Measurements from ENCODE around the gene MIF.
A peak's percentile ranks its signal among the peaks of the same experiment; 100 is the strongest.
"Not testable (repeated sequence)": the region's sequence is repeated elsewhere in the genome, so short reads cannot be mapped to it uniquely, and the experiment has no call there.

MIF gene

DNA sequence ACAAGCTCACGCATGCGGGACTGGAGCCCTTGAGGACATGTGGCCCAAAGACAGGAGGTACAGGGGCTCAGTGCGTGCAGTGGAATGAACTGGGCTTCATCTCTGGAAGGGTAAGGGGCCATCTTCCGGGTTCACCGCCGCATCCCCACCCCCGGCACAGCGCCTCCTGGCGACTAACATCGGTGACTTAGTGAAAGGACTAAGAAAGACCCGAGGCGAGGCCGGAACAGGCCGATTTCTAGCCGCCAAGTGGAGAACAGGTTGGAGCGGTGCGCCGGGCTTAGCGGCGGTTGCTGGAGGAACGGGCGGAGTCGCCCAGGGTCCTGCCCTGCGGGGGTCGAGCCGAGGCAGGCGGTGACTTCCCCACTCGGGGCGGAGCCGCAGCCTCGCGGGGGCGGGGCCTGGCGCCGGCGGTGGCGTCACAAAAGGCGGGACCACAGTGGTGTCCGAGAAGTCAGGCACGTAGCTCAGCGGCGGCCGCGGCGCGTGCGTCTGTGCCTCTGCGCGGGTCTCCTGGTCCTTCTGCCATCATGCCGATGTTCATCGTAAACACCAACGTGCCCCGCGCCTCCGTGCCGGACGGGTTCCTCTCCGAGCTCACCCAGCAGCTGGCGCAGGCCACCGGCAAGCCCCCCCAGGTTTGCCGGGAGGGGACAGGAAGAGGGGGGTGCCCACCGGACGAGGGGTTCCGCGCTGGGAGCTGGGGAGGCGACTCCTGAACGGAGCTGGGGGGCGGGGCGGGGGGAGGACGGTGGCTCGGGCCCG is at the start of gene MIF:
TSS of gene MIF (plus strand) at position 439 of the 765 bp plus-strand sequence. CDS start at position 531, 92 bp downstream.
- peak; percentile 85 for DNase-seq

DNA sequence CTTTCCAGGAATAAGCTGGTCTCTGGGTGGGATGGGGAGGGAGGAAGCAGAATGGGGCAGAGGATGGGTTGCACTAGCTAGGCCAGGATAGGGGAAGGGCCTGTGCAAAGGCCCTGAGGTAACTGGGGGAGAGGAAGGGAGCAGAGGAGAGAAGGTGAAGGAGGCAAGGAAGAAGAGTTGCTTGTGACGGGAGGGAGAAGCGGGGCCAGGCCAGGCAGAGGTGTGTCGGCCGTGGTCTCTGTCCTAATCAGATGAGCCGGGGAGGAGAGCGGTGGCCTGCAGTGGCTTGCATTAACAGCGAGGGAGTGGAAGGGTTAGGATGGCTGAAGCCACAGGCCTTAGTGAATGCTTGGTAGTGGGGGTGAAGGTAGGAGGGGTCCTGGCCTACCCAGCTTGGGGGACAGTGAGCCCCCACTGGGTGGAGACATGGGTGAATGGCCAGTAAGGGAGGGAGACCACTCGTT is 49.4 kb upstream of the MIF start:
- no peak for DNase-seq

DNA sequence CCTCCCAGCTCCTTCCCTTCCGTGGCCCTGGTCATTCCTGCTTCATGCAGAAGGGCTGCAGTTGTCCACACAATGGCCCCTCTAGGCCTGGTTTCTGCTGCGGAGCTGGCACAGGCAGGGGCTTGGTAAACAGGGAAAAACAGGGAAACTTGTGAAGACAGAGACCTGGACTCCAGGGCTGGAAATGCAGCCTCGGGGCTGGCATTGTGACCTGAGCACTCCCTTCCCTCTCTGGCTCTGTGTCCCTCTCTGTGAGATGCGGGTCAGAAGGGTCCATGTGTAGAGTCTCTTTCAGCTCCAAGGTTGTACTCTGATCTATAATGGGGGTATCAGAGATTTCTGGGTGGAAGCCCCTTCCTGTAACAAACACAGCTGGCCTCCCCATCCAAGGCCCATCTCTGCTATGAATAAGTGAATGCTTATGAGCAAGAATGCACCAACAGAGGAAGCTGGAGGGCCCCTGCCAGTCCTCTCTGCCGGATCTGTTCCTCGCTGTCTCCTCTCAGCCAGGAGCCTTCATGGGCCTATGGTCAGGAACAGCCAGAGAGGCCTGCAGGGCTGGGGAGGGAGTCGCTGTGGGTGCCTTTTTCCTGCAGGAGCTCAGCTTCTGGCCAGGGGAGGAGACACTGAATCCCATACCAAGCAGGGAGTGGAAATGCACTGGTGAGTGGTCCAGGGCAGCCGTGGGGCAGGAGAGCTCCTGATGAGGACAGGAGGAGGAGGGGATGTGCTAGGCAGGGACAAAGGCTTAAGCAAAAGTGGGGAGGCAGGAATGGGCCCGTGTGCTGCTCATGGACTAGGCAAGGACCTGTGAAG is 48.7 kb upstream of the MIF start:
- no peak for DNase-seq

- no peak for DNase-seq
Observed at GRCh38 chr22:23846081-23846469, 48.1 kb upstream of the MIF start.

GRCh38 chr22:23847310-23847920 is 46.8 kb upstream of the MIF start:
- DNase-seq = no peak

DNA sequence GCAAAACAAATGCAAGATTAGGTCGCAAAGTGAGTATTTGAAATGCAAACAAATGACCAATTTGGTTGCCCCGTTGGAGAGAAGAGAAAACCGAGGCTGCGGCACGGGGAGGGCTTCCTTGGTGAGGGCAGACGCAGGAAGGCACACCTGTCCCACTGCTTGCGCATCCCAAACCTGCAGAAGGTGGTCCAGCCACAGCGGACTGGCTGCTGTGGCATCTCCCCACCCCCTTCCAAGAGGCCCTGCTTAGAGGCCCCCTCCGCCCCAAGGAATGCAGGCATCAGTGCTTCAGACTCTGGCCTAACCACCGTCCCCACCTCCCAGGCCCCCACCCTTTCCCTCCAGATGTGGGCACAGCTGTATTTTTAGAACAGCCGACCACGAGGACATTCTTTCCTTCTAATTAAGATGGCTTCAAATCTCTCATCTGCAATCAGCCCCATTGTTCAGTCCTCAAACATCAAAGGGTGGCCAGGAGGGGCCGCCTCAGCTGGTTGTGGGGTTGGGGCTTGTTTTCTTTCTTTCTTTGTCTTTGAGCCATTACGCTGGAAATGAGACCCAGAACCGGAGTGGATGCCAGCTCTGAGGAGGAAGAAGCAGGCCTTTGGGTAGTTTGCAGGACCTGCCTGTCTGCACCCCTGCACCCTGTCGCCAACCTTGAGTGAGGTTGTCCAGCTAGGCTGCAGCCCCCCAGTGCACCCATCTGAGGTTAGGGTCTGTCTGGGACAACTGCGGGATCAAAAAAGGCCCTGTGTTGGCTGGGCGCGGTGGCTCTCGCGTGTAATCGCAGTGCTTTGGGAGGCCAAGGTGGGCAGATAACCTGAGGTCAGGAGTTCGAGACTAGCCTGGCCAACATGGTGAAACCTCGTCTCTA is 46.0 kb upstream of the MIF start:
- no peak for DNase-seq

DNA sequence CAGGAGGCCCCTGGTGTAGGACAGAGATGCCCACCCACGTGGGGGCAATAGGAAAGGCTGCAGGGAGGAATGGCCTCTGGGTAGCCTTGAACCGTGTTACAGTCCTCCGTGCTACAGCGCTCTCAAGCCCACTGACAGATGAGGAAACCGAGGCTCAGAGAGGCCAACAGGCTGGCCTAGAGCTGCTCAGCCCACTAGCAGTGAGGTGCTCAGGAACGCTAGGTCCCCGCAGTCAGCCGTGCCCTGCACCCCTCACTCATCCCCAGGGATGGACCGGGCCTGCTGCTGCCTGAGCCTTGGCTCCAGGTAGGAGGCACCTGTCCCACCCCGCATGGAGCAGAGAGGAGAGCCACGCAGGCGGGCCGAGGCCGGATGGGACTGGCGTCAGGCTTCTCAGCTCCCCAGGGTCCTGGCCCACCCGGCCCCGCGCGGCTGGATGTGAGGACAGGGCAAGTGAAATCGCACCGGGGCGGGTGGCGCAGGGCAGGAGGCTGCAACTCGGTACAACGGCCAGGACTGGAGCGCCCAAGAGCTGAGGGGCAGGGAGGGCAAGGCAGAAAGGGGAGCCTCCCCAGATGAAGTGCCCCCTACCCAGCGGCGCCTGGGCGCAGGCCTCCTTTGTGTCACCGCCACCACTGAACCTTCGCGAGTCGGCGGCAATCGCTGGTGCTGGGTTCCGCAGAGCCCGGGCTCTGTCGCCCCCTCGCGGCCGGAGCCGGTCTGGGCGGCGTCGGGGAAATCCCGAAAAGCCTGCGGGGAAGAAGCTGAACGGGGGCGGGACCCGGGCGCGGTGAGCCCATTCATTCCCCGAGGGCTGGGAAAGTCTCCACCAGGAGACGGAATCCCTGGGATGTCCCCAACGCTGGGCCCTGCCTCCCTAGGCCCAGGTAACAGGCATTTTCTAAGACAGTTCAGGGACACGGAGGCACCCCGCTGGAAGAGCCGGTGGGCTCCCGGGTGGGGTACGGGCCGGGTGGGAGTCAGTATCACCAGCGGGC is 44.9 kb upstream of the MIF start:
- peak; percentile 35 for DNase-seq

- DNase-seq = no peak
Observed at GRCh38 chr22:23850136-23850611, 44.0 kb upstream of the MIF start.

DNA sequence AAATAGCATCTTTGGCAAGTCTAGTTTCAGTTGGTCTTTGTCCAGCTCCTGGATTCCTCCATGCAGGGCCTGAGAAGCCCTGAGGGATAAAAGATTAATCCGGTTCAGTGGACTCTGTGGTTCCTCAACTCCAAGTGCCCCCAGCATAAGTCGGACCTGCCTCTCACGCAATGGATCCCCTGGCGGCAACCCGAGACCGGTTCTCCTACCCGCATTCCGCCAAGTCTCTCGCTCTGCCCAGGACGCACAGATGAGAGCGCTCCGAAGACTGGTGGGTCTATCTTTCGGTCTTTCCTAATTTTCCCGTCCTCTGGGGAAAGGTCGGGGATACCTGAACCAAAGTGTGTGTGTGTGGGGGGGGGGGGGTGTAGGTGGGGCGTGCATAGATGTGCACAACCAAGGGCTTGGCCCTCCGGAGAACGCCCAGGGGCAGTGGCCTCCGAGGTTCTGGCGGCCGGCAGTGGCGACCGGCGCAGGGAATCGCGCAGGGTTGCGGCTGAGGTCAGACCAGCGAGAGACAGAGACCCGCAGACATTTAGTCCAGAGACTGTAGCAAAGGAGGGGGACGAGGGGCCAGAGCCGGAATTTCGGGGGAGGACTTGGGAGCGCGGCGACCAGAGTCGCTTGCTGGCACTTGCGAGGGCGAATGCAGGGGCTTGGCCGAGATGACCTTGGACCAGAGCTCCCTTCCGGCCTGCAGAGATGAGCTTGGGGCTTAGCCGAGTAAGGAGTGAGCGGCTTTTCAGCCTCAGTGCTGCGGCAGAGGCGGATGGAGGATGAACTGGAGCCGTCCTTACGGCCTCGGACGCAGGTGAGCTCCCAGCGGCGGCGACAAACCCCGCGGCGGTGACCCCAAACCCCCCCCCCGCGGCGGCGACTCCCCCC is 37.2 kb upstream of the MIF start:
- DNase-seq = peak; percentile 53

- DNase-seq = peak; percentile 95
Observed at GRCh38 chr22:23857606-23858483, 36.3 kb upstream of the MIF start, which contains the start of gene SLC2A11. Gene SLC2A11, plus strand, starts transcription at chr22:23857875. Its CDS starts 125 bp downstream, at chr22:23858000.

DNA sequence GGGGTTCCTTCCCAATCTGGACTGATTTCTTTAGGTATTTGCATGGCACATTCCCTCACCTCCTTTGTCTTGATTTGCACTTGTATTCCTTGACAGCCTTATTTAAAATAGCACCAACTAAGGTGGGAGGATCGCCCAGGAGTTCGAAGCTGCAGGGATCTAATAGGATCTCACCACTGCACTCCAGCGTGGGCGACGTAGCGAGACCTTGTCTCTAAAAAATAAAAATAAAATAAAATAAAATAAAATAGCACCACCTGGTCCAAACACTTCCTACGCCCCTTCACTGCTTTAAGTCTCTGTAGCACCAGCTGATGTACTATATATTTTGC is 35.7 kb upstream of the MIF start:
- DNase-seq = no peak

GRCh38 chr22:23859201-23859600 is 35.0 kb upstream of the MIF start:
- DNase-seq = no peak

DNA sequence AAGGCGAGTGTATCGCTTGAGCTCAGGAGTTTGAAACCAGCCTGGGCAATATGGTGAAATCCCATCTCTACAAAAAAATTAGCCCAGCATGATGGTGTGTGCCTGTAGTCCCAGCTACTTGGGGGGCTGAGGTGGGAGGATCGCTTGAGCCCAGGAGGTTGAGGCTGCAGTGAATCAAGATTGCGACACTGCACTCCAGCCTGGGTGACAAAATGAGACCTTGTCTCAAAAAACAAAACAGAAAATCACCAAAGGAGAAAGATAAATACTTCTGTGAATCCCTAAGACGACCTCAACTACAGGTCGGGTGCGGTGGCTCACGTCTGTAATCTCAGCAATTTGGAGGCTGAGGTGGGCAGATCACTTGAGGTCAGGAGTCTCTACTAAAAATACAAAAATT is 34.0 kb upstream of the MIF start:
- not testable (repeated sequence) for DNase-seq

GRCh38 chr22:23862103-23862502 is 32.1 kb upstream of the MIF start:
- DNase-seq = peak; percentile 1

- DNase-seq = not testable (repeated sequence)
Observed at GRCh38 chr22:23864499-23865154, 29.6 kb upstream of the MIF start.

DNA sequence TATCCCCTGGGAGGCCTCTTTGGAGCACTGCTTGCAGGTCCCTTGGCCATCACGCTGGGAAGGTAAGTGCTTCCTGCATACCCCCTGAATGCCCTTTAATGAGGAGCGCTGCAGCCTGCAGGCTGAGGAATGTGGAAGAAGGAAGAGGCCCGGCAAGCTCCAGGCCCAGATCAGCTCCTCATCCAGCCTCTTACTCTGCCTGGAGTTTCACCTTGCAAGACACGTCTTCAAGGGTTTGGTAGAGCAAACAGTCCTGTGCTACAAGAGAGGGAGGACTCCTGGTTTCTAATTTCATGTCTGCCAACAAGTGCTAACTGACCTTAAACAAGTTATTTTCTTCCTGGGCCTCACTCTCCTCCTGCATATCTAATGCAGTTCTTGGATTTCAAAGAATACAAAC is 25.6 kb upstream of the MIF start:
- DNase-seq = no peak

GRCh38 chr22:23874871-23875270 is 19.3 kb upstream of the MIF start:
- DNase-seq = no peak

DNA sequence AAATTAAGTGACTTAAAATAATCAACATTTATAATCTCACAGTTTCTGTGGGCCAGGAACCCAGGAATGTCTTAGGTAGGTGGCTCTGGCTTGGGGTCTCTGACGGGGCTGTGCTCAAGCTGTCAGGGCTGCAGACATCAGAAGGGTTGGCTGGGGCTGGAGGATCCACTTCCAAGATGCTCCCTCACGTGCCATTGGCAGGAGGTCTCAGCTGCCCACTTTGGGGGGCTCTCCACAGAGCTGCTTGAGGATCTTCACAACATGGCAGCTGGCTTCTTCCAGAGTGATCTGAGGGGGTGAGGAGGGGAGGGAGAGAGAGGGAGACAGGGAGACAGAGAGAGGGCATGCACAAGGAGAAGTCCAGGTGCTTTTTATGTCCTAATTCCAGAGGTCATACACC is 18.4 kb upstream of the MIF start:
- DNase-seq = no peak

DNA sequence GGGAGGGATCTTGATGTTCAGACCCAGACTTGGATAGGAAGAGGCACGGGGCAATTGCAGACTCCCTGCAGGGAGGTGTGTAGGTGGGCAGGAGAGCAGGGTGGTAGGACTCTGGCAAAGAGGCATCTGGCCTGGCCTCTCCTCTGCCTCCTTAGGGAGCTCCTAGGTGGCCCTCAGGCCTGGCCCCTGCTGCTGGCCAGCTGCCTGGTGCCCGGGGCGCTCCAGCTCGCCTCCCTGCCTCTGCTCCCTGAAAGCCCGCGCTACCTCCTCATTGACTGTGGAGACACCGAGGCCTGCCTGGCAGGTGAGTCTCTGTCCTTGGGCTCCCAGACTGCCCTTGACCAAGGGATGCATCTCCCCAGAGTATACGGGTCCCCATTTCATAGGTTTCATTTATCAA is 16.6 kb upstream of the MIF start:
- DNase-seq = no peak

Data from kidney glomerular epithelial cell (primary cell).